ENCODE data around the gene ARSB. TPM values are rescaled to one million over a fixed set of nuclear protein-coding genes. Genes with fewer than 3 reads are reported as not detected.
A peak's percentile ranks its signal among the peaks of the same experiment; 100 is the strongest.

The ARSB gene
- polyA plus RNA-seq, 10 donors: 17.6 to 25.2 (median 20.8) TPM

- DNase-seq: no peak
Observed at GRCh38 chr5:78808818-78809217, 176.3 kb downstream of the ARSB start.

- DNase-seq: no peak
Observed at GRCh38 chr5:78808380-78808779, 176.7 kb downstream of the ARSB start.

GRCh38 chr5:78806544-78806943 lies 178.6 kb downstream of the ARSB start:
- peak in 1 of 3 donors; percentile 86 for DNase-seq

- no peak for DNase-seq
Observed at GRCh38 chr5:78805474-78806124, 179.5 kb downstream of the ARSB start.

- DNase-seq: no peak
Observed at GRCh38 chr5:78804995-78805394, 180.1 kb downstream of the ARSB start.

GRCh38 chr5:78803941-78804340 lies 181.2 kb downstream of the ARSB start:
- DNase-seq: no peak

DNA sequence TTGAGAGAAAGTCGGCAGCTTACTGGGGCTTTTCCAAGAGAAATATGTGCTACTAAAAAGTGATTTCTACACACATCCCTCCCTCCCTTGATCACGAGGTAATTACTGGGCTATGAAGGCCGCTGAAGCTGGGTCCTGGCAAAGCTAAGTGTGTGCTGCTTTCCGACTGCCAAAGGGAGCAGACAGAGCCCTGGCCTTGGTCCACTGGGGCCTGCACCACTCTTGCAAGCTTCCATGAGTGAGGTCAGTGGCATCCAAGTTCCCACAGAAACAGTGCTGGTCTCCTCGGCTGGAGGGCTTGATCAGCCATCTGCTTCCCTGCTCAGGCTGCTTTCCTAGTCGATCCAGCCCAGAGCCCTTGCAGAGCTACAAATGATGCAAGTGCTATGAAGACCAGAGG lies 181.8 kb downstream of the ARSB start:
- DNase-seq: peak in 1 of 3 donors; percentile 68

GRCh38 chr5:78801413-78801812 lies 183.7 kb downstream of the ARSB start:
- no peak for DNase-seq

DNA sequence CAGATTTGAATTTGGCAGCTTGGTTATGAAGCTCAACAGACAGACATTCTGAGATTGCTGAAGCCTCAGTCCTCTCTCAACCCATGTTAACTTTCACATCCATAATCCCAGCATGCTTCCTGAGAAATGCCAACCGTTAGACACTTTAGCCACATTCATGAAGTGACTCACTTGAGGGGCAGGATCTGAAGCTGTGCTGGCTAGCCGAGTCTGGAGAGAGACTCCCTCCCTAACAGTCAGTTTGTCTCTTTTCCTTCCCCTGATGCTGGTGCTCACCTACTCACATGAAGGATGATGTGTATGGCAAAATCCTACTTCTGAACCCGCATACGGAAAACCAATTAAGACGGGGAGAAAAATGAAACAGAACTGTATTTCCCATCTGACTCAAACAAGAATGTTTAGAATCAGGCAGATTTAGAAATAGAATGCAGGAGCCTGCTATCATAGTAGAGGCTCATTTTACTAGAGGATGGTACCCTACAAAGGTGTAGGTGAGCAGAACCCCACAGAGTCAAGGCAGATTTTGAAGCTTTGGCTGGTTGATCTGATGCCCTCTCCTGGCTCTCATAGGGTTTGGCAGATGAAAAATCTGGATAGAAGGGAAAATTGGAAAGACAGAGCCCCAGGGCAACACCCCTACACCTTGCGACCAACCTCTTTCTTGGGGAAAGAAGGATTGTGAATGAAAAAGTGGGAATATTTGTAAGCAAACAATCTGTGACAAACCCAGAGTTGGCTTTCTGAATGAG lies 185.7 kb downstream of the ARSB start:
- DNase-seq: no peak

DNA sequence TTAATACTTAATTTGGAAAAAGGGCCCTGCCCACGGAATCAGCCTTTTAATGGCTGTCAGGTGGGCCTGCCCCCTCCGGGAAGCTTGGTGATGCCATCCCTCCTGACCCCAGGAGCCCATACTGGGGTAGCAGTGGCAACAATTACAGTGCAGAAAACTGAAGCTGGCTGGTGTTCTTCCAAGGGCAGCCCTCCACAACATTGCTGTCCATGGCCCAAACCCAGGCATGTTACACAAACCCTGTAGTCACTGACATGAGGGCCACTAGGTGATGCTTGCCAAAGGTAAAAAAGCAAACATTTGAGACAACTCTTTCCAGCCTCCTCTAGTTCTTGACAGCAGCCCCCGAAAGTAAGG lies 186.5 kb downstream of the ARSB start:
- no peak for DNase-seq

- DNase-seq: peak in 1 of 3 donors; percentile 49
Observed at GRCh38 chr5:78797936-78798672, 187.0 kb downstream of the ARSB start.

- no peak for DNase-seq
Observed at GRCh38 chr5:78795757-78796156, 189.4 kb downstream of the ARSB start.

DNA sequence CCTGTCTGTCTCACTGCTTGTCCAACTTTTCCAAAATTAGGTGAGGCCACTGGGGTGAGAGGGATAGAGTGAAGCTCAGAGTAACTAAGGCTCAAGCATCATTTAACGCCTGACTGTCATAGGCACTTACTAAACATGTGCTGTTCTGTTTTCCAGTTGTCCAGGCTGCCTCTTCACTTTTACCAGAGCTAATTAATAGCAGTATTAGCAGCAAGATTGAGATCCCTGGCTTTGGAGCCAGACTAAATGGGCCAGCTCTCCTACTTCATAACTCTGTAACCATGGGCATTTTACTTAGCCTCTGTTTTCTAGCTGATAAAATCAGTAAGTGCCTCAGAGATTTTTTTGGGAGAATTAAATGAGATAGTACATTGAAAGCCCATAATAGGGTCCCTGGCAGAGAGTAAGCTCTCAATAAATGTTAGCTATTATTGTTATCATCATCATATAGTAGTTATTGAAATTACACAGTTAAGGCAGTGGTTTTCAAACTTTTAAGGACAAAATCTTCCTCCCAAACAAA lies 190.4 kb downstream of the ARSB start:
- no peak for DNase-seq

GRCh38 chr5:78793907-78794662 lies 191.0 kb downstream of the ARSB start:
- DNase-seq: no peak

DNA sequence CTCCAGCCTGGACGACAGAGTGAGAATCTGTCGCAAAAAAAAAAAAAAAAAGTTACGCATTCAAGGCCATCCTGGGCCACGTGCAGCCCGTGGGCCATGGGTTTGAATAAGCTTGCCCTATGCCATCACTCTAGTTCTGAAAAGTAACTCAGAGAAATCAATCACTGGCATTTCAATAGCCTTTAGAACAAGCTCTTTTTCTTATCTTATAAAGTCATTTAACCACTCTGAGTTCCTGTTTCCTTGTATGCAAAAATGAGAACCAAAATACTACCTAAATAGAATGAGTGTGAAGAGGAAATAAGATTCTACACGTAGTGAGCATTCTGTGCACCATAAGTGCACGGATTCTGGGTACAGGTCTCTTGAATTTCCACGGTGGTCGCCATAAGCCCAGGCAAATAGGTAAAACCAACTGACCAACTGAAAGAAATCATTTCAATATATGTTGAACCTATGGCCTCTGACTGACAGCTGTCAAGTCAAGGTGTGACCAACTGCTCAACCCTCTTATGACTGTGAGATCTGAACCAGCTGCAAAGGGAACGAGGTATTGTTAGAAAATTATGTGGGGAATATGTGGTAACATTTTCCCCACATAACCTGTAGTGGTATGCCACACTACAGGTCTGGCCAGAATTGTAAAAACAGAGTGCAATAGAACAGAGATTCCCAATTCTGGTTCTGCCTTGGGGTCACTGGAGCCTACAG lies 192.6 kb downstream of the ARSB start:
- DNase-seq: no peak

GRCh38 chr5:78791501-78792100 lies 193.5 kb downstream of the ARSB start:
- peak in 1 of 3 donors; percentile 37 for DNase-seq

GRCh38 chr5:78787783-78788182 lies 197.3 kb downstream of the ARSB start:
- DNase-seq: peak in 1 of 3 donors; percentile 64

- no peak for DNase-seq
Observed at GRCh38 chr5:78785454-78785853, 199.7 kb downstream of the ARSB start.

- DNase-seq: no peak
Observed at GRCh38 chr5:78783434-78784130, 201.5 kb downstream of the ARSB start.

DNA sequence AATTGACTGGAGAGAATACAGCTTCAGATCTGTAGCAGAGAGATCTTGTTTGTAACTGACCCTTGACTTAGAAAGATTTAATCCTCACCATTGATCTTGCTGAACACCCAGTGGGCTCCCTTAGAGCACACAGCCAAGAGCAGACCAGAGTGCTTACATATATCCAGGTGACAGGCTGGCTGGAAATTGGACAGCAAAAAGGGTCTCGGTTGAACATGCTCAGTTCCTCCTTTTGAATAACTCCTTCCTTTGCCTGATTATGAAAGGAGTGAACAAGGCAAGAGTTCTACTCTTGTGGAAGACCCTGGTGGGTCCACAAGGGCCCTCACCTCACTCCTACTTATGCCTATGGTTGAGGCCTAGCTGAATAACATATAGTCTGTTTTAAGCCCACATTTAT lies 202.4 kb downstream of the ARSB start:
- no peak for DNase-seq
